Activated naive CD4-positive, alpha-beta T cell treated with anti-CD3 and anti-CD28 coated beads, Interleukin-2, amount 50 U/mL, for 16 hours (primary cell): ENCODE data around the gene METTL25.
A peak's percentile ranks its signal among the peaks of the same experiment; 100 is the strongest.
"Not testable (repeated sequence)": the region's sequence is repeated elsewhere in the genome, so short reads cannot be mapped to it uniquely, and the experiment has no call there.

Experiments used
- DNase-seq: peaks from one replicate; pipeline ENCODE4 v3.0.0-alpha.2; 2020

METTL25 gene

GRCh38 chr12:82358200-82359114 is at the start of gene METTL25, which contains the start of gene CCDC59:
TSS of gene METTL25 (plus strand) at chr12:82358529. CDS start at chr12:82358566, 37 bp downstream.
TSS of gene CCDC59 (minus strand) at chr12:82358387. CDS start at chr12:82358376, 11 bp downstream.
- peak; percentile 96 for DNase-seq

GRCh38 chr12:82314406-82314892 is 43.9 kb upstream of the METTL25 start:
- DNase-seq, result no peak

DNA sequence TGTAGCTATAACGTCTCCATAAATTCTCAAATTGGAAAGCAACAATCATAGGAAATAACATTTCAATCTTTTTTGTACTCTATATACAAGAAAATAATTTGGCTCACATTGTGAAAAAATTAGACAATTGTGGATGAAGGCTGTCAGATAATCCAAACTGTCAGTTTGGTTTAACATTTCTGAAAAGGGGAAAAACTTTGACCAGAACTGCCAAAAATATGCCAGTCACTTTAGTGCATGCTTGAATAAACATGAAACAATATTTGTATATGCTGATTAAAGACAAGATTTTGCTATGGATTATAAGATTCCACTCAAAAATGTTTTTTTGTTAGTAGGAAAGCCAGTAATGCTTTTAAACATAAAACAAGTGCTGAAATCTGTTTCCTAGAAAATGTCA is 39.1 kb upstream of the METTL25 start:
- no peak for DNase-seq

DNA sequence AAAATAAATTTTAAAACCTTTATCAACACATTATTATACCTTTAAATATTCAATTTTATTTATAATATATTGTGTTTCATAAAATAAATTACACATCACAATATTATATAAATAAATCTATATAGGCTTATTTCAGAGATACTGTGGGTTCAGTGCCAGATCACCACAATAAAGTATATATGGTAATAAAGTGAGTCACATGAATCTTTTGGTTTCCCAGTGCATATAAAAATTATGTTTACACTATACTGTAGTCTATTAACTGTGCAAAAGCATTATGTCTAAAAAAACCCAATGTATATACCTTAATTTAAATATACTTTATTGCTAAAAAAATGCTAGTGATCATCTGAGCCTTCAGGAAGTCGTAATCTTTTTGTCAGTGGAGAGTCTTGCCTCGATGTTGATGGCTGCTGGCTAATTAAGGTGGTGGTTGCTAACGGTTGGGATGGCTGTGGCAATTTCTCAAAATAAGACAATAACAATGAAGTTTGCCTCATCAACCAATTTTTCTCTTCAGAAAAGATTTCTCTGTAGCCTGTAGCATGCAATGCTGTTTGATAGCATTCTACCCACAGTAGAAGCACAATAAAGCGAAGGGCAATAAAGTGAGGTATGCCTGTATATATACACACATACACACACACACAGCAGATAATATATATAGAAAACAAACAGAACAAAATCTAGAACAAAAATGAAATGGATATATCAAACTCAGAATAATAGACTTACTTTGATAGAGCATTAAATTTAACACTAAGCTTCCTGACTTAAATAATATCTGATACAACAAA is 32.6 kb upstream of the METTL25 start:
- no peak for DNase-seq

DNA sequence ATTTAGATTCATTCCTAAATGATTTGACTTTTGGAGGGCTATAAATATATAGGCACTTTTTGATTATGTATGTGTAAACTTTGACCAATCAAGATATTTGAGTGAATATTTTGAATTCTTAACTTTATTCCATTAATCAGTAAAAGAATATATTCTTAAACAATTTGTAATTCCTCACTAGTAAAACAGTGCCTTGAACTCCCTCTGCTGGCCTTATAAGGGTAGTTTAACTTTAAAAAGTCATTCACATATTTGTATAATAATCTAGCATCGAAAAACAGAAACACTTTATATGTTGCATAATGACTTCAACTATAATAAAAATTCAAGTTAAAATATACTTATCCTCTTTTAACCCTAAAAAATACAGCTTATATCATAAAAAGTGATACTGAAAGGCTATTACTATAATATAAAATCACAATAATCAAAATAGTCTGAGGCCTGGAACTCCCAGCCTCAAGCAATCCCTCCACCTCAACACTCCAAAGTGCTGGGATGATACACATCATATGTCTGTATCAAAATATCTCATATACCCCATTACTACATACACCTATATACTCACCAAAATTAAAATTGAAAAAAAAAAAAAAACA is 31.3 kb upstream of the METTL25 start:
- no peak for DNase-seq

DNA sequence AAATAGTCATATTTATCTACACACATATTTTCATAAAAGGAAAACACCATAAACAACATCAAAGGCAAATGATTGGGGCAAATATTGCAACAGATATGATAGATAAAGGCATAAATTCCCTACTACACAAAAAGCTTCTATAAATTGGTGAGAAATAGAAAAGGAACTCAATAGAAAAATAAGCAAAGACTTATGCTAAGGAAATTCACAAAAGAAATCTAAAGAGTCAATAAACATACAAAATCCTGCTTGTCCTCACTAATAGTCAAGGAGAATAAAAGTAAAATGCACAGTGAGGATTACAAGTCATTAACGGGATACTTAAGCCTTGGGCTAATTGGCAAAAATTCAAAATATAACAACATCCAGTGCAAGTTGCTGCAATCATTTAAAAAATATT is 30.5 kb upstream of the METTL25 start:
- no peak for DNase-seq

GRCh38 chr12:82329508-82329907 is 28.8 kb upstream of the METTL25 start:
- DNase-seq, result no peak

DNA sequence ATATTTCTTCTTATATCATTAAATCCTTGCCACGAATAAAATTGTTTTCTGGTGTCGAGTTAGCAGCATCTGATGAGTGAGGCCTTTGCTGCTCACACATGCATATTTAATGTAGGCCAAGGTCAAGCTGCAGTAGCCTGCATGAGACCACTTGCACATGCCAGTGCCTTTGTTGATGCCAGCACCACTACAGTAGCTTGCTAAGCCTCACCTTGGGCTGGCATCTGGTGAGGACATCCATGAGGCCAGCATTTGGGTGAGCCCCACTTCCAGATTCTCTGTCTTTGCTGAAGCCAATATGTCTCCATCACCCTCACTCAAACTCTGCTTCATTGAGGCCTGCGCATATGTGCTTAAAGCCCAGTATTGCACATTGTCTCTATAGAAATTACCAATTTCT is 8.2 kb upstream of the METTL25 start:
- DNase-seq, result no peak

DNA sequence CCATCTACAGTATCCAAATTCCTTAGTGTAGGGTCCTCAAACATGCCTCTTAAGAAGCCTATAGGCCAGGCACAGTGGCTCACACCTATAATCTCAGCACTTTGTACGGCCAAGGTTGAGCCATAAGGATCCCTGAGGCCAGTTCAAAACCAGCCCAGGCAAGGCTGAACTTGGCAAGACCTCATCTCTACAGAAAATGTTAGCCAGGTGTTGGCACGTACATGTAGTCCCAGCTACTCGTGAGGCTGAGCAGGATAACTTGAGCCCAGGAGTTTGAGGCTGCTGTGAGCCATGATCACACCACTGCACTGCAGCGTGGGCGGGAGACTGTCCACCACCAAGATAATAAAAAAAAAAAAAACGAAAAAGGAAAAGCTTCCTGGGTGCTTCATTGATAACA is 6.9 kb upstream of the METTL25 start:
- no peak for DNase-seq

DNA sequence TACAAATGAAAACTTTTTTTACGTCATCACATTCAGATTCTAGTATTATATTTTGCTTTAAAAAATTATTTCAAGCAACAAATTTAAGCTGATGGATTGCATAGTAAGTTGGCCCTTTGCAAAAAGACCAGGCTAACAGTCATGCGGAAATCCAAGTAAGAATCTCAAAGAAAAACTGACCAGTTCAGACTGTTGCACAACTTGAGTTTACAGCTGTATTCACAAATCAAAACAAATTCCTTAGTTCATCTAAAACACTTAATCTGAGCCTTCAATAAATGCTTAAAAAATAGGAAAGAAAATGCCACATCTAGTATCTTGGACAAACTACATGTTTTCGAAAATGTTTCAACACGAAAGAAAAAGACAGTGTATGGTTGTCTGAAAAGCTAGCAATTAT is 989 bp upstream of the METTL25 start:
- DNase-seq, result no peak

GRCh38 chr12:82357845-82358199 is 507 bp upstream of the METTL25 start:
- DNase-seq, result no peak

- DNase-seq, result no peak
These were observed 768 bp downstream of the METTL25 start for GRCh38 chr12:82359115-82359478.

- not testable (repeated sequence) for DNase-seq
These were observed 2.5 kb downstream of the METTL25 start for GRCh38 chr12:82360834-82361233.

GRCh38 chr12:82361461-82361915 is 3.2 kb downstream of the METTL25 start:
- no peak for DNase-seq

DNA sequence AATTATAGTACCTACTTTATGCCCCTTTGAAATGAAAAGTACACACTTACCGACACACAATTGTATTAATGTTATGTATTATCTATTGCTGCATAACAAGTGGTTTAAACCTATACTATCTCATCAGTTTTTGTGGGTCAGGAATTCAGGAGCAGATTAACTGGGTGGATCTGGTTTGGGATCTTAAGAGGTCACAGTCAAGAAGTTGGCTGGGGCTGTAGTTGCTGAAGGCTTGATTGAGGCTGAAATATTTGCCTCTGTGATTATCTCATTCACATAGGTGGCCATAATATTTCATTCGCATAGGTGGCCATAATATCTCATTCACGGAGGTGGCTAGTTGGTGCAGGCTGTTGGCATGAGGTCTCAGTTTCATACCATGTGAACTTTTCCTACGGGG is 5.7 kb downstream of the METTL25 start:
- no peak for DNase-seq

DNA sequence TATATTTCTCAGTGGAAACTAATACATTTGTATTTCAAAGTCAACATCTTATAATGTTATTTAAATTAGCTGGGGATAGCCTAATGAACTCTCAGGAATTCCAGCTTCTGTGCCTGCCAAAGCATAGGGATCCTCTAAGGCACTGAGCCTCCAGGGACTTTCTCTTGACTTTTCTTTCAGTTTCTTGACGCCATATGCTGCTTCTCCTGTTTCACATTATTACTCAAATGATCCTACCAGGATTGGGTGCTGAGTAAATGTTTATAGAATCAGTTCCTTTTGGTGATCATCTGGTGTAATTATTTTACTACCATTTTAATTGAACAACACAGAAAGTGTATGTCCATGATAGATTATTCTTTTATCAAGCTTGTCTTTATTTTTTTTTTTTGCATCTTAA is 7.9 kb downstream of the METTL25 start:
- DNase-seq, result no peak

GRCh38 chr12:82375201-82375600 is 16.9 kb downstream of the METTL25 start:
- no peak for DNase-seq

- no peak for DNase-seq
These were observed 20.7 kb downstream of the METTL25 start for GRCh38 chr12:82378997-82379396.

- no peak for DNase-seq
These were observed 25.7 kb downstream of the METTL25 start for GRCh38 chr12:82383930-82384552.

DNA sequence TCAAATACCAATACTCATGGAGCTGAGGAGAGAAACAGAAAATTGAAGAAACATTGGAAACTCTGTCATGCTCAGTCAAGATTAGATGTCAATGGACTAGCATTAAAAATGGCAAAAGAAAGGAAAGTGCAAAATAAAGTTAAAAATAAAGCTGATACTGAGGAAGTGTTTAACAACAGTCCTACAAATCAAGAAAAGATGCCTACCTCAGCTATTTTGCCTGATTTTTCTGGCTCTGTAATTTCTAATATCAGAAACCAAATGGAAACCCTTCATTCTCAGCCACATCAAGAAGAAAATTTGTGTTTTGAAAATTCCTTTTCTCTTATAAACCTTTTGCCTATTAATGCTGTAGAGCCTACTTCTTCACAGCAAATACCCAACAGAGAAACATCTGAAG is 40.5 kb downstream of the METTL25 start:
- no peak for DNase-seq

DNA sequence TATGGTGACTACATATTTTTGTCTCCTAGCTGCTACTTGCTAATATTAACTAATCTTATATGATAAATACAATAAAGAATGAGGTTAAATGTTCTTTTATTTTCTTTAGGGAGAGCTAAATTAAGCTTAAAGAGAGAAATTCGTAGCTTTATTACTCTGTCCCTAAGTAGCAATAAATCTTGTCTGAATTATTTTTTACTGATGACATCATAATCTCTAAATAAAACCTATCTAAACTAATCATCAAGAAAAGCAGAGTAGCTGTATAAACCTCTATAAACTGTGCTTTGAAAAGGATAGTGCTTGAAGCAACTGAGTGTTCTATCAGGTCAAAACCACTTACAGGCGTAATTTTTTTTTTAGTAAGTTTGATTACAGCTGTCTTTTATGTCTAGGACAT is 42.5 kb downstream of the METTL25 start:
- no peak for DNase-seq

- DNase-seq, result no peak
These were observed 48.3 kb downstream of the METTL25 start for GRCh38 chr12:82406651-82407050.

DNA sequence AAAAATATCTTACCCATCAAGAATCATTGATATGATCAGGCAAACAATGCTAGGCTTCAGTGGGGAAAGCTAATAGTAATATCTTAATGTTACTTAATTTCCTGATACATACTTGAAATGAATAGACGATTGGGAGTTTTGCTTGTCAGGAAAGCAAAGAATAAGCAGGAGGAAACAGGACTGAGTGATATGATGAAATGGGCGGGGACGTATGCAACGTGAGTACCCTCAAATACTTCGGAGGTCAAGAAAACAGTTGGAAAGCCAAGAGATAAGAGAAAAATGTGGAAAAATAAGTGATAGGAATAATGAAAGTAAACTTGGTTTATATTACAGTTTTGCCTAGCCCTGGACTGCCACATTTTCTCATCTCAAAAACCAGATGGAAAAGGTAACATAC is 49.2 kb downstream of the METTL25 start:
- DNase-seq, result no peak
